8988T (cell line): ENCODE measurements around the gene NREP.
A peak's percentile ranks its signal among the peaks of the same experiment; 100 is the strongest.

Source experiments
- DNase-seq: peaks from one replicate; pipeline ENCODE4 v3.0.0; 2011

The NREP gene

GRCh38 chr5:111756581-111757354 is at the start of gene NREP:
Gene NREP, minus strand, starts transcription at chr5:111757194. Its CDS starts 1,422 bp downstream, at chr5:111755772.
- DNase-seq, result peak; percentile 6

DNA sequence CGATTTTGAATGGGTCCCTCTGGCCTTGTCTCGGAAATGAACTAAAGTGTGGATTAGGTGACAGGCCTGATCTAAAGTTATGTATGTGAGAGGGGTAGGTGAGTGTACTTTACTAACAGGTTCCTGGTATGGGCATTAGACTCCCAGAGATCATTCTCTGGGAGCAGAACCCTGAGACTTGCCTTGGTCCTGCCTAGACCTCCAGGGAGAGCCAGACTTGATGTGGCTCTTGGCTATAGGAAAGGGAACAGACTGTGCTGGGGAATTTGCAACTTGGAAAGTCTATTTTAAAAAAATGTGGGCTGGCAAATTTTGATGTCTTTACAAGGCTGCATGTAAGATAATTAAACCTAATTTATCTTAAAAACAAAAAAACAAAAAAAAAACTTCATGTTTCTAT is 49.8 kb upstream of the NREP start:
- no peak for DNase-seq

GRCh38 chr5:111806156-111806555 is 49.2 kb upstream of the NREP start:
- no peak for DNase-seq

GRCh38 chr5:111805071-111805470 is 48.1 kb upstream of the NREP start:
- DNase-seq, result no peak

DNA sequence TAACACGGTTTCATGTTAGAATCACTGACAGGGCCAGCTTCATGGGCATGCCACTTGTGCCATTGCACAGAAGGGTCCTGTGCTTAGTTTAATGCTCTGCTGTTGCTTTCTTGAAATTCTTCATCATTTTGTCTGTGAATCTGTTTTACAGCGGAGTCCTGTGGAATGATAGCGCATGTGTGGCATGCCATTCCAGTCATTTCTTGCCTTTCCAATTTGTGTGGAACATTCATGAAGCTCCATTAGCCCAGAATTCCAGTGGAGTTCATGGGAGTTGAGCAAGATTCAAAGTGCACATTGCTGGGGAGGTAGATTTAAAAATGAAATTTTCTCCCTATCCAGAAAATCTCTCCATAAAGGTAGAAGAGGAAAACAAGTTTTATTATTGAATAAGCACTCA is 43.4 kb upstream of the NREP start:
- no peak for DNase-seq

GRCh38 chr5:111795142-111795541 is 38.1 kb upstream of the NREP start:
- no peak for DNase-seq

- DNase-seq, result no peak
Observed at GRCh38 chr5:111792471-111793058, 35.6 kb upstream of the NREP start.

GRCh38 chr5:111790295-111790694 is 33.3 kb upstream of the NREP start:
- no peak for DNase-seq

GRCh38 chr5:111787006-111787405 is 30.0 kb upstream of the NREP start:
- no peak for DNase-seq

GRCh38 chr5:111784491-111785181 is 27.6 kb upstream of the NREP start:
- no peak for DNase-seq

DNA sequence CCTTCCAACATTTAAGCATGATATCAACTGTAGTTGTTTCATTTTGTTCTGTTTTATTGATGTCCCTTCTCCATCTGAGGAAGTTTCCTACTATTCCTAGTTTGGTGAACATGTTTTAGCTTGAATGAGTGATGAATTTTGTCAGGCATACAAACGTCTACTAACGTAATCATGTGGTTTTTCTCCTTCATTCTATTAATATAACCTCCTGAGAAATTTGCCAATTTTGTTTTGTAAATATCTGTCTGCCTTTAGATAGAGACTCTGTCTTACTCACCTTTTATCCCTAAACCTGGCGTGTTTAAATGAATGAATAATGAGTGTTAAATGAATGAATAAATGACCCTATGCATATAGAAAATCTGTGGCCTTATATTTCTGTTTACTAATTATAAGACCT is 26.5 kb upstream of the NREP start:
- no peak for DNase-seq

DNA sequence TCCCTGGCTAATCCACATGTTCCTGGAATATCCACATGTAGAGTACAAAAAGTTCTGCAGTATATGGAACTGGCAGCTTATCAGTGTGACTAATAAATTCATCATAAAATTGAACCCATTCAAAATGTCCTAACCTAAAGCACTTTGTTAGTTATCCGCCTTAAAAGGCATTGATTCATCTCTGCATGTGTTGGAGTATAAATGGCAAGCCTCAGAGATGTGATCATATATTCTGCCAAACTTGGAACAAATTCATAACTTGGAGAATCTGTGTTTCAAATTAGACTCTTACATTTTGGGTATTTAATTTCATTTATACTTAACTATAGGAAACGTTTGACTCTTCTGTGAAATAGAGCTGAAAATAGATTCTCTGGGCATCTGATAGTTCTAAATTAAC is 25.2 kb upstream of the NREP start:
- no peak for DNase-seq

DNA sequence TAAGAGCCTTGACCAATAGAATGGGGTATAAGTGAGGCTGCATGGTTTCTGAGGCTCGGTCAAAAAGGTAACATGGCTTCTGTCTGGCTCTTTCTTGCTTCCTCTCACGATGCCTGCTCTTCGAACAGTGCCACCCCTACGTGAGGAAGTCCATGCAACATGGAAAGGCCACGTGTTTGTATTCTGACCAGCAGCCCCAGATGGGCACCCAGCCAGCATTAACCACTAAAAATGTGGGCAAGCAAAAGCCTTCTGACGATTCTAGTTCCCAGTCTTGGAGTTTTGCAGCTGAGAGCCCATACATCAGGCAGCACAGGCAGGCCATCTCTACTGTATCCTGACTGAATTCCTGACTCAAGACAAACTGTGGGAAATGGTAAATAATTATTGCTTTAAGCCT is 24.2 kb upstream of the NREP start:
- DNase-seq, result no peak

DNA sequence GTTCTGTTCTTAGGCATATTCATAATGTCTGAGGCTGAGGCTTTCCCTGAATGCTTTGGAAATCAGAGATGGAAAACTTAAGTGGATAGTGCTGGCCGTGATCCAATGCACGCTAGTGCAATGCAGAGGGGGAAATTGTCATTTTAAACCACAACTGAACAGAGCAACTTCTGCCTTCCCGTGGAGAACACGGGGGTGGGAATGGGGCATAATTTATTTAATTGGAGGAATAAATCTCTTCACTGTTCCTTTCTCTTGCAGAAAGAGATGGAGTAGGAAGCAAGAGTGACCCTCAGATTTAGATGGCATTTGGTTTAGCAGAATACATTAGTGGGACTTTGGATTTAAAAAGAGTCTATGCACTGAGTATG is 22.9 kb upstream of the NREP start:
- DNase-seq, result no peak

DNA sequence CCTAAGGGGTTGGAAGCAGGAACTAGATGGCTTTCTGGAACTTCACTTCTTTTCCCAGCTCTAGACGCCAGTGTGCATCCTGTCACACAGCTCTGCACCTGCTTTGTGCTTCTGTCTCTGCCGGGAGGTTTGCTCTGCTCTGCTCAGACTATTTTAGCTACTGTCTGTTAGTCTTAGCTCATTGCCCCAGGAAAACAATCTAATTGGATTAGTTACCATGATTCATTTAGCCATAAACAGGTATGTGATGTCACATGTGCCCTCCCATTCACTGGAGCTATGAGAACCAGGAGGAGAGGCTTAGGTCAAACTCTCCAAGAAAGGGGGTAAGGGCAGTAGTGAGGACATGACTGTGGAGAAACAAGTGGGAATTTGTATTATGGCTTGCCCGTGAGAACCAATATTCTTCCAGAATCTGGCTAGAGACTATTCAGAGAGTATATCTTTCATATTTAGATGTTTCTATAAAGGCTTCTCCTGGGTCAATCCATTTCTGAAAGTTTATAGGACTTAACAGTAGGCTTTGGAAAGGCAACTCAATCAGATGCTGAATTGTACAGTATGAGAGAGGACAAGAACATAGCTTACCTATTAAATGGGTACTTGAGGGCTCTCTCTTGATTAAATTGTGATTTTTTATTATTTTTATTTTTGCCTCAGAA is 22.4 kb upstream of the NREP start:
- no peak for DNase-seq

GRCh38 chr5:111776913-111777781 is 20.2 kb upstream of the NREP start:
- no peak for DNase-seq

GRCh38 chr5:111775224-111775623 is 18.2 kb upstream of the NREP start:
- DNase-seq, result no peak

GRCh38 chr5:111774525-111774924 is 17.5 kb upstream of the NREP start:
- no peak for DNase-seq

GRCh38 chr5:111772456-111773122 is 15.6 kb upstream of the NREP start:
- no peak for DNase-seq

GRCh38 chr5:111769541-111769940 is 12.5 kb upstream of the NREP start:
- DNase-seq, result no peak

- no peak for DNase-seq
Observed at GRCh38 chr5:111765613-111766571, 8.9 kb upstream of the NREP start.
